ENCODE results near the gene IPO13.
A peak's percentile ranks its signal among the peaks of the same experiment; 100 is the strongest.

The IPO13 gene

GRCh38 chr1:43951021-43951985 lies 4.6 kb downstream of the IPO13 start:
- DNase-seq: no peak

- no peak for DNase-seq
Observed at GRCh38 chr1:43952731-43953346, 6.1 kb downstream of the IPO13 start.

- DNase-seq: no peak
Observed at GRCh38 chr1:43953361-43953760, 6.6 kb downstream of the IPO13 start.

GRCh38 chr1:43954036-43954435 lies 7.3 kb downstream of the IPO13 start:
- peak; percentile 88 for DNase-seq

GRCh38 chr1:43956234-43956633 lies 9.5 kb downstream of the IPO13 start:
- DNase-seq: no peak

- DNase-seq: peak; percentile 14
Observed at GRCh38 chr1:43957407-43958040, 10.8 kb downstream of the IPO13 start.

- DNase-seq: no peak
Observed at GRCh38 chr1:43958351-43959255, 11.9 kb downstream of the IPO13 start.

- no peak for DNase-seq
Observed at GRCh38 chr1:43960798-43961197, 14.0 kb downstream of the IPO13 start.

GRCh38 chr1:43961692-43962091 lies 14.9 kb downstream of the IPO13 start:
- no peak for DNase-seq

- peak; percentile 68 for DNase-seq
Observed at GRCh38 chr1:43962324-43962723, 15.6 kb downstream of the IPO13 start.

GRCh38 chr1:43963006-43963405 lies 16.3 kb downstream of the IPO13 start:
- no peak for DNase-seq

GRCh38 chr1:43963890-43964289 lies 17.1 kb downstream of the IPO13 start:
- no peak for DNase-seq

GRCh38 chr1:43965316-43965715 lies 18.6 kb downstream of the IPO13 start:
- DNase-seq: no peak

GRCh38 chr1:43968348-43968948 lies 21.7 kb downstream of the IPO13 start:
- DNase-seq: no peak

- no peak for DNase-seq
Observed at GRCh38 chr1:43969416-43969745, 22.6 kb downstream of the IPO13 start.

- DNase-seq: peak; percentile 97
Observed at GRCh38 chr1:43969746-43970466, 23.2 kb downstream of the IPO13 start, which contains the start of gene DPH2. Gene DPH2, plus strand, starts transcription at chr1:43970010. Its CDS starts 166 bp downstream, at chr1:43970176.

GRCh38 chr1:43970502-43970901 lies 23.8 kb downstream of the IPO13 start:
- DNase-seq: no peak

GRCh38 chr1:43970911-43971310 lies 24.2 kb downstream of the IPO13 start:
- no peak for DNase-seq

- no peak for DNase-seq
Observed at GRCh38 chr1:43971336-43971980, 24.7 kb downstream of the IPO13 start.

- no peak for DNase-seq
Observed at GRCh38 chr1:43973981-43974442, 27.3 kb downstream of the IPO13 start.
